NCI-H446 treated with DMSO at 0.1 percent for 48 hours (cell line): ENCODE results near the gene OLFML1.

Source experiments
- DNase-seq: peaks from one replicate; lab custom pipeline; 2025; lab: John Stamatoyannopoulos, UW

OLFML1 gene

DNA sequence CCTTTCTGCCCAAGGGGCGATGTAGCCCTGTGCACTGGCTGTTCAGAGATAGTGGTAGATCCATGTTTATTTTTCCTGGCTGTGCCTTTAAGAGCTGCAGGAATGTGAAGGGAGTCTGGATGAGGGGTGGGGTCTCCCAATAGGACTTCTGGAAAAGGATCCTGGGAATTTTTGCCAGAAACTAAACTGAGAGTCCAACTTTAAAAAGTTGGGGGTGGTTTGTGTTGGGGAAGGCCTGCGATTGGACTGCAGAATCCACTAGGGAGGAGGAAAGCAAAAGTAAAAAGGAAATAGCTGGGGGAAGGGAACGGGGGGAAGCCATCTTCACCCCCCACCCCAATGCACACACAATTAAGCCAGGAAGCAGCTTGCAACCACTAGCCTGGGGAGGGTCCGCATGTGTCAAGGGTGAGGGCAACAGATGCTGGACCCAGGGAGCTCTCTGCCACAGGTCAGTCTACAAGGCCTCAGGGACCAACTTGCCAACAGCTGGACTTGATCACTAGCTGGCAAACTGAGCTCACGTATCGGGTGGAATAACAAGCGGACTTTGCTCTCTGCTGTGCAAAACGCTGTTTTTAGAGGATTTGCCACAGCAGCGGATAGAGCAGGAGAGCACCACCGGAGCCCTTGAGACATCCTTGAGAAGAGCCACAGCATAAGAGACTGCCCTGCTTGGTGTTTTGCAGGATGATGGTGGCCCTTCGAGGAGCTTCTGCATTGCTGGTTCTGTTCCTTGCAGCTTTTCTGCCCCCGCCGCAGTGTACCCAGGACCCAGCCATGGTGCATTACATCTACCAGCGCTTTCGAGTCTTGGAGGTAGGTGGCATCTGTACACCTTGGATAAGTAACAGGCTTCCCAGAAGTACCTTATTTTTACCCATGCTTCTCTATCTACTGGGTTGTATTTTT is at the start of gene OLFML1:
Gene OLFML1 (plus strand): TSS at position 321 of the 912 bp plus-strand sequence. CDS start 370 bp downstream, at position 691.
- DNase-seq = no peak

GRCh38 chr11:7436146-7436545 is 49.2 kb upstream of the OLFML1 start:
- no peak for DNase-seq

GRCh38 chr11:7436657-7437056 is 48.6 kb upstream of the OLFML1 start:
- no peak for DNase-seq

DNA sequence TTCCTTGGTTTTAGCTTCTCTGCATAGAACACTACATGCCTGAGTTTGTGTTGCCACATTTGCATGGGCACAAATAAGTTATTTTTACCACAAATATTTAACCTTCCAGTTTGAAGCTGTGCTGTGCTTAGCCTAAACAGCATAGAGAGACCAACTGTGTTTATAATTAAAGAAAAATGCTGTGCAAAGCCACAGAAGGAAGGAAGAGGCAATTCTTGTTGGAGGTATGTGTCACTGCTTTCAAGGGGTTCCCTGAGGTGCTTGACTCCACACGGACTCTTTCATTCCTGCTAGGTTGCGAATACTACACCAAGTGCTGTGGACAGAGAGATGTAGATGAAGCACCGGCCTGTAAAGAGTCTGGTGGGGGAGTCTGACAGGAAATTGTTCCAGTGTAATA is 47.6 kb upstream of the OLFML1 start:
- no peak for DNase-seq

GRCh38 chr11:7439746-7440320 is 45.5 kb upstream of the OLFML1 start:
- no peak for DNase-seq

DNA sequence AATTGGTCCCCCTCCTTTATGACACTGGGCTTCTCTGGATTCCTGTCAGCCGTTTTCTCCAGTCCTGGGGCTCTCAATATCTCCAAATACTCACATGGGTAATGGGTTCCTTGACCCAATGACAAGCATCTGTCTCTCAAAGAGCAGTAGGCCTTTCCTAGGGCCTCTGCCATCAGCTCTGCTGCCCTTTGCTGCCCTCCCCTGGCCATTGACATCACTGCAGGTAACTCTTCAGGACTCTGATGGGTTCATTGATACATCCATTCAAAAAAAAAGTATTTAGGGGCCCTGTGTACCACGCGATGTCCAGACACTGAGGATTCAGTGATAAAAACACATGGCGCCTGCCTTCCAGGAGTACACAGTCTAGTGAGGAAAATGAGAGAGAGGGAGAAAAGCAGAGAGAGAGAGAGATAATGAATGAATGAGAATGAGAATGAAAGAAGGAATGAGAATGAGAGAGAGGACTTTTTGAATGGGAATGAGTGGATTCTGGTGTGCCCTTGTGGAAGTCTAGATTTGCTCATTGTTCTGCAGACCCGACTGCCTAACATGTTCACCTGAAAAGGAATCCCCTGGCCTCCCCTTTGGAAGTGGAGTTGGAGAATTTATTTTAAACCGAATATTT is 42.6 kb upstream of the OLFML1 start:
- DNase-seq = no peak

DNA sequence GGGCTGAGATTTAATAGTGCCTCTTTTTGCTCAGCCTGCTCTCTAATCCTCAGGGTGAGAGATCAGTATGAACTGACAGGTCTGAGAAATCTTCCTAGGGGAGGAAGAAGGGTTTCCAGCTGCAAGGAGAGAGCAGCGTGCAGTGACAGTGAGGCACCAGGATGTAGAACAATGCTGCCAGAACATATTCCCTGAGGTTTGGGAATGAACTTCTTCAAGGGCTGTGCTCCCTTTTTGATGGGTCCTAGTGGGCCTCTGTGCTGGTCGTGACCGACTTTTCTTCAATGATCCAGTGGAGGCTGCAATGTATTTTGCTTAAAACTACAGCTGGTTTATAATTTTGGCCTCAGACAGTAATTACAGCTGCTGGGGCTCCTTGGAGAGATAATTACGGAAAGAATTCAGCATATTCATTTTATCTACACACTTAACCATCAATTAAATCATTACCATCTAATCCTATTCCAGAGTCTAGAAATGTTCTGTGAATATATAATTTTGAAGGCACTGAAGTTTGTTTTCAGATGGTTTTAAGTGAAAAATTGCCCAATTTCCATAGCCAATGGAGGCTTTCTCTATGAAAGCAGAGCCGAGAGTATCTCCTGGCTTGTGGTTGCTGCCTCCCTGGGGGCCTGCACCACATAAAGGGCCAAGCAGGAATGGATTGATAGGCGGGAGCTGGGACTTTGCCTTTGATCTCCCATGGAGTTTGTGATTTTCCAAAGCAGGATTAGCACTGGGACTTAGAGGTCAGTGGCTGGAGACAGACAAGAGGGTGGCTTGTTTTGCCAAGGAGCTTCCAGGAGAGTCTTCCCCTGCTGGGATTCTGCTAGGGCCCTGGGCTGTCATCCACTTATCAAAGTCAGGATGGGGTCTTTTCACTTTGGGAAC is 41.0 kb upstream of the OLFML1 start:
- no peak for DNase-seq

- no peak for DNase-seq
Measured at GRCh38 chr11:7445564-7445963, 39.7 kb upstream of the OLFML1 start.

GRCh38 chr11:7448201-7448600 is 37.1 kb upstream of the OLFML1 start:
- no peak for DNase-seq

GRCh38 chr11:7449211-7449840 is 36.0 kb upstream of the OLFML1 start:
- DNase-seq = no peak

- no peak for DNase-seq
Measured at GRCh38 chr11:7449841-7450214, 35.5 kb upstream of the OLFML1 start.

GRCh38 chr11:7450836-7451235 is 34.5 kb upstream of the OLFML1 start:
- DNase-seq = no peak

GRCh38 chr11:7451520-7451919 is 33.8 kb upstream of the OLFML1 start:
- DNase-seq = no peak

DNA sequence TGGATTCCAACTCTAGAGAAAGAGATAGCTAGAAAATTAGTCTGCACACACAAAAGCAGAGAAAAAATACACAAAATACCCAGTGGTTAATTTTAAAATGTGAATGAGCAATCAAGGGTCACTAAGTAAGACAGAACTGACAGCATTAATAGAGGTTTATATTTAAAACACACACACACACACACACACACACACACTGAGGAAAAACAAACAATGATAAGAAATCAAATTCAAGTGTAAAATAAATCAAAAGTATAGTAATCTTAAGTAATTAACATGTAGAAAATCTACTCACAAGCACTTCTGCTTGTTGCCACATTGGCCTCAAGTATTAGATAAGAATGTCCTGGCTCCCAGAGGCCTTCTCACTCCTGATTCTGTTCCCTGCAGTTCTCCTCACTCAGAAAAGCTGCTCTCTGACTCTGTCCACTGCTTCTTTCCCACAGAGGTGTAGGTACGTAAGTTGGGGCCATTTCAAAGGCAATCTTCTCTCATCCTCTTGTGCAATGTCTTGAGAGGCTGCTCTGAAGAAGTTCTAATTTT is 33.3 kb upstream of the OLFML1 start:
- DNase-seq = no peak

- DNase-seq = no peak
Measured at GRCh38 chr11:7454854-7455253, 30.5 kb upstream of the OLFML1 start.

GRCh38 chr11:7457211-7457610 is 28.1 kb upstream of the OLFML1 start:
- DNase-seq = no peak

DNA sequence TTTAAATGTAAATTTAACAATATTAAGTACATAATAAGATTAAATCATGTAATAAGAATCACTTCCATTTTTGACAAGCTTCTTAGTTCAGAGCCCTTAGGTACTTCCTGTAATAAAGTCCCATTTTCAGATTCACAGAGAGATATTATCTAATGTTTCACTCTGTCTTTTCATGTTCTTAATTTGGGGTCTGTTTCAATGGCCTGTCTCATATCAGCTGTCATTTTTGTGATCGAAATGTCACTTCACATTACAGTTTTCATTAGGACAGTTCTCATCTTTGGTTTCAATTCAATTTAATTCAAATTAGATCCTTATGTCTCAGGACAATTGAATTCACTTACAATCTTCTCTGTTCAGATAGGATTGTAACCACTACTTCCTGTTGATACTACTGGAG is 22.6 kb upstream of the OLFML1 start:
- DNase-seq = no peak

DNA sequence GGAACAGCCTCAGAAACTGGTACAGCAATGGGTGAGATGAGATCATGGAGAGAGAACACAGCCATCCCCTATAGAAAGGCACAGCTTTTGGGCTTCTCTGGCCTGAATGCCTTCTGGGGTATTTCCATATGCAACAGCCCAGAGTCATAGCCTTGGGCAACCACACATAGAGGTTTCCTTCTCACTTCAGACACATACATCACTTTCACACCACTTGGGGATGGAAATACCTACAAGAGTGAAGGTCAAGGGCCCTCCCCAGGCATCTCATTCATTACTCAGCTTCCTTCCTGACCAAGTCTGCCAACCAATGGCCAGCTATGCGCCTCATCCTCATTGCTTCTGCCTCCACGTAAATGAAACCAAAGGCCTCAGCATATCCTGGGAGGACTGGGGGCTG is 17.7 kb upstream of the OLFML1 start:
- no peak for DNase-seq

- DNase-seq = no peak
Measured at GRCh38 chr11:7469351-7469865, 15.9 kb upstream of the OLFML1 start.

GRCh38 chr11:7471071-7471470 is 14.2 kb upstream of the OLFML1 start:
- DNase-seq = no peak

DNA sequence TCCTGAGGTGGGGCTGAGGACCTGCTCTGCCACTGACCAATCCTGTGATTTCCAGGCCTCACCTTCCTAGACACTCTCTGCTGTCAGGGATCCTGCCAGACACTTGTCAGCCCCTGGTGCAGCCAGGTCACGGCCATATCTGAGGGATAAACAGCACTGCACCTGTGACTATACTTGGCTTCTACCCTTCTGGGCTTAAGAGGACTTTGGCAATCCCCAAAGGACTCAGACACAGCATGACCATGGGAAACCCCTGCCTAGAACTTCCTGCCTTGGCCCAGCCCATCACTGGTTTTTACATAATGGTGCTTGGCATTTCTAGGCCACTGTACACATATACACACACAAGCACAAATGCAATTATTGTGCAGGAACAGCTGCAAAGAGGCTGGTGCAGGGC is 11.6 kb upstream of the OLFML1 start:
- no peak for DNase-seq
